Pancreas (tissue), 10 donors: ENCODE results near the gene HOXA6. TPM values are rescaled to one million over a fixed set of nuclear protein-coding genes. Genes with fewer than 3 reads are reported as not detected.

ENCODE experiments used
- ATAC-seq, 4 donors: fragments of 200-7000 bp; cut with Tn5 transposase; one replicate each; pipeline versions ENCODE4 v1.8.0 to v1.9.1; 2020; ENCODE audit warnings: mild to moderate bottlenecking in 4 of 4, moderate library complexity in 4 of 4
- DNase-seq, 6 donors: peaks; one replicate each; pipeline ENCODE4 v3.0.0-alpha.2; 2020
- FAIRE-seq: peaks from 2 replicates; lab custom pipeline; 2012; peaks lifted over from hg19 to GRCh38; lab: Jason Lieb, UNC
- H3K27ac ChIP-seq, 4 donors: fragments of 200-600 bp; sonication (generic); 1 replicate in 3 of 4; 2 replicates in 1 of 4; pipeline versions ENCODE4 v1.5.0 to v1.8.0; 2020
- H3K27me3 ChIP-seq, 4 donors: fragments of 200-600 bp; one replicate each; pipeline ENCODE4 v1.8.0; 2021
- H3K36me3 ChIP-seq, 3 donors: fragments of 200-600 bp; sonication (generic) in 1 of 3; one replicate each; pipeline versions ENCODE4 v1.5.0 to v1.8.0; 2020 to 2021
- H3K4me1 ChIP-seq, 3 donors: fragments of 200-600 bp; one replicate each; pipeline ENCODE4 v1.8.0; 2021
- H3K4me3 ChIP-seq, 4 donors: fragments of 200-600 bp; sonication (generic) in 2 of 4; one replicate each; pipeline versions ENCODE4 v1.5.0 to v1.8.0; 2020 to 2021
- H3K9me3 ChIP-seq, 4 donors: fragments of 200-600 bp; one replicate each; pipeline ENCODE4 v1.8.0; 2021
- CTCF ChIP-seq, 4 donors: fragments of 200-600 bp; sonication (generic) in 3 of 4; IDR thresholded peaks; one replicate each; pipeline versions ENCODE4 v1.5.0 to v1.8.0; 2021; ENCODE audit warnings: antibody characterized with exemption in 4 of 4
- WGBS, 2 donors: extraction: QIAGEN DNeasy Blood & Tissue Kit; methylation state at CpG; one replicate each; pipeline ENCODE4 v1.1.7; 2013; 5-methylcytosine and 5-hydroxymethylcytosine counted together
- intact Hi-C, 3 donors: fragments of 100-400 bp; cut with DNase I; formaldehyde crosslinking; loops; one replicate each; pipeline versions ENCODE4 v1.11.1 to v1.14.2; 2022
- polyA plus RNA-seq, 2 donors: library from polyadenylated mRNA; stranded (reverse); fragments of 200-250 nt; gene quantifications; one replicate each; pipeline ENCODE4 v1.2.3, GENCODE V29; 2013
- total RNA-seq, 6 donors: library from RNA; stranded (reverse); fragmentation: NEBNext Ultra II Directional in 4 of 6; extraction: Animal tissue kit (Norgen Biotek cat#: 25700) in 4 of 6; gene quantifications; one replicate each; pipeline versions ENCODE4 v1.2.1 to v1.2.4, GENCODE V29; 2021 to 2023
- donor health status: healthy with polysubstance abuse.
- donor health status: DM: no; HTN: no; CAD: no; lungs with moderate emphysema.
- donor health status: DM: no; HTN: no; CAD: no.
- donor health status: control.
- donor health status: control.
- donor health status: Bipolar disorder and iron deficiency.
- donor health status: DM: yes; HTN: yes; CAD: no.
- donor health status: DM: no; HTN: no; CAD: no.
- donor health status: DM: no; HTN: no; CAD: no.
- donor health status: DM: yes; HTN: yes; CAD: no.

The HOXA6 gene
- total and polyA plus RNA-seq, 8 donors = 0.12 to 0.34 TPM; not detected in 6

GRCh38 chr7:27172315-27172774, 24.8 kb upstream of the HOXA6 start:
- DNase-seq (peak in 3 of 6 donors; percentile 4 to 37 (median 37)), ATAC-seq (no peak), FAIRE-seq (no peak)
- Histone ChIP-seq H3K4me3 (no peak overlapping the region), H3K27ac (no peak overlapping the region), H3K9me3 (no peaks in the 10 kb centered on the region), H3K27me3 (peaks cover 13 to 88% (median 34%) of the 10 kb centered on the region in 4 donors), H3K36me3 (no peaks in the 10 kb centered on the region), H3K4me1 (peaks cover 0 to 7% (median 0%) of the 10 kb centered on the region in 3 donors)
- no peak for TF ChIP-seq CTCF (IDR thresholded peaks at IDR 0.05)
- intact Hi-C loops = no loop called here
- 10 to 11% methylated on average over 10 of the region's 10 CpGs for WGBS, 2 donors

GRCh38 chr7:27171637-27172314, 24.2 kb upstream of the HOXA6 start:
- FAIRE-seq (no peak), DNase-seq (peak in 2 of 6 donors; percentile 4 to 45), ATAC-seq (no peak)
- Histone ChIP-seq H3K27me3 (peaks cover 13 to 89% (median 36%) of the 10 kb centered on the region in 4 donors), H3K4me1 (peaks cover 0 to 7% (median 0%) of the 10 kb centered on the region in 3 donors), H3K4me3 (no peak overlapping the region), H3K36me3 (no peaks in the 10 kb centered on the region), H3K9me3 (no peaks in the 10 kb centered on the region), H3K27ac (no peak overlapping the region)
- TF ChIP-seq CTCF (IDR thresholded peaks at IDR 0.05) = no peak
- intact Hi-C loops = no loop called here
- WGBS, 2 donors = 8 to 10% methylated on average over 30 of the region's 30 CpGs

- no peaks in the 10 kb centered on the region for H3K36me3 ChIP-seq
- TF ChIP-seq CTCF (IDR thresholded peaks at IDR 0.05) = no peak
- H3K4me1 ChIP-seq = peaks cover 0 to 7% (median 0%) of the 10 kb centered on the region in 3 donors
- FAIRE-seq (no peak), ATAC-seq (no peak), DNase-seq (peak in 3 of 6 donors; percentile 4 to 38 (median 17))
- no peaks in the 10 kb centered on the region for H3K9me3 ChIP-seq
- no peak overlapping the region for H3K27ac ChIP-seq
- H3K27me3 ChIP-seq = peaks cover 17 to 89% (median 39%) of the 10 kb centered on the region in 4 donors
- intact Hi-C loops = no loop called here
- 9 to 11% methylated on average over 8 of the region's 8 CpGs for WGBS, 2 donors
- H3K4me3 ChIP-seq = no peak overlapping the region
Measured at GRCh38 chr7:27171325-27171636, 23.7 kb upstream of the HOXA6 start.

- H3K27ac ChIP-seq = no peak overlapping the region
Measured at GRCh38 chr7:27170426-27171324, 23.1 kb upstream of the HOXA6 start.

More at GRCh38 chr7:27170426-27171324, 23.1 kb upstream of the HOXA6 start:
- ATAC-seq (no peak), FAIRE-seq (no peak), DNase-seq (no peak)
- peaks cover 17 to 89% (median 44%) of the 10 kb centered on the region in 4 donors for H3K27me3 ChIP-seq
- H3K4me1 ChIP-seq = peaks cover 0 to 7% (median 0%) of the 10 kb centered on the region in 3 donors
- no peaks in the 10 kb centered on the region for H3K9me3 ChIP-seq
- no peak for TF ChIP-seq CTCF (IDR thresholded peaks at IDR 0.05)
- intact Hi-C loops = no loop called here
- H3K4me3 ChIP-seq = no peak overlapping the region
- no peaks in the 10 kb centered on the region for H3K36me3 ChIP-seq
- 16 to 19% methylated on average over 11 of the region's 11 CpGs for WGBS, 2 donors
